Skeletal muscle satellite cell (primary cell): Measurements from ENCODE around the gene EXOC4.
"Not testable (repeated sequence)": the region's sequence is repeated elsewhere in the genome, so short reads cannot be mapped to it uniquely, and the experiment has no call there.

ENCODE experiments used
- H3K27me3 ChIP-seq: 2 replicates; pipeline ENCODE4 v1.7.0; 2013; ENCODE audit warnings: low read length; ENCODE audit not compliant: control insufficient read depth, insufficient read depth
- H3K36me3 ChIP-seq: 2 replicates; pipeline ENCODE4 v1.7.0; 2013; ENCODE audit warnings: mild to moderate bottlenecking, control low read depth, low read length; ENCODE audit not compliant: insufficient read depth
- H3K4me1 ChIP-seq: 2 replicates; pipeline ENCODE4 v1.7.0; 2013; ENCODE audit warnings: low read length; ENCODE audit not compliant: control insufficient read depth, insufficient read depth
- H3K4me2 ChIP-seq: 2 replicates; pipeline ENCODE4 v1.7.0; 2013; ENCODE audit warnings: mild to moderate bottlenecking, low read length
- H3K4me3 ChIP-seq: 2 replicates; pipeline ENCODE4 v1.7.0; 2013; ENCODE audit warnings: low read length
- H3K9ac ChIP-seq: 2 replicates; pipeline ENCODE4 v1.7.0; 2013; ENCODE audit warnings: mild to moderate bottlenecking, low read depth, low read length, moderate library complexity
- H3K9me3 ChIP-seq: replicated peaks from 2 replicates; pipeline ENCODE4 v1.7.0; 2013; ENCODE audit warnings: mild to moderate bottlenecking, control low read depth, low read length

EXOC4 gene

DNA sequence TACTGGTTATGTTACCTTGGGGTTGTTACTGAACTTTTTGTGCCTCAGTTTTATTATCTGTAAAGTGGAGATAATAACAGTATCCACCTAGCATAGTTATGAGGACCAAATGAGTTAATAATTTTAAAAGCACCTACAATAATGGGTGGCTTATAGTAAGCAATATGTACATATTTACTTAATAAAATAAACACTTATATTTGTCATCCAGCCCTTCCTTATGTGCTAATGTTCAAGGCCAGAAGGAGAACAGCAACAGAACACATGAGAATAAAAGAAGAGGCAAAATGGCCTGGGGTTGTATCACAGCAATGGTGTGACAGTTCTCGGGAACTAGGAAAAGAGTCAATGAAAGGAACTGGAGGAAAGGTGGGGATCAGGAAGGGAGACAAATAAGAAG, 618.9 kb downstream of the EXOC4 start:
- Histone ChIP-seq H3K4me1 (no peaks in the 10 kb centered on the region), H3K36me3 (no peaks in the 10 kb centered on the region), H3K27me3 (no peaks in the 10 kb centered on the region), H3K4me2 (no peak overlapping the region), H3K9me3 (no peaks in the 10 kb centered on the region), H3K9ac (no peak overlapping the region), H3K4me3 (no peak overlapping the region)

DNA sequence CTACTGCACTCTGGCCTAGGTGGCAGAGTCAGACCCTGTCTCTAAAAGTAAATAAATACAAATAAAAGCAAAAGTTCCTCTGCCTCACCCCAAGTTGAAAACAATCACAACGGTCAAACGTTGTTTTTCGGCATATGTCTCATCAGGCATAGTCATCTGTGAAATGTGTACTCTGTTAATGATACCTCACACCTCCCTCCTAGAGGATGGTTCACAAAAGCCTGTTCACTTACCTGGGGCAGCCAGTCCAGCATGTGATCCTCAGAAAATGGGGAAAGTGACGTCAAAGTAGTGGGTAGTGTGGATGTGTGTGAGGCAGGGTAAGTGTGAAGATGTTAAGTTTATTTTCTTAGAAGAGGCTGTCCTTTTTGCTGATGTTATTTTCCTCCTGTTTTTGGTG, 620.3 kb downstream of the EXOC4 start:
- H3K9ac ChIP-seq: no peak overlapping the region
- H3K36me3 ChIP-seq: no peaks in the 10 kb centered on the region
- no peak overlapping the region for H3K4me2 ChIP-seq
- no peak overlapping the region for H3K4me3 ChIP-seq
- no peaks in the 10 kb centered on the region for H3K9me3 ChIP-seq
- H3K4me1 ChIP-seq: no peaks in the 10 kb centered on the region
- no peaks in the 10 kb centered on the region for H3K27me3 ChIP-seq

DNA sequence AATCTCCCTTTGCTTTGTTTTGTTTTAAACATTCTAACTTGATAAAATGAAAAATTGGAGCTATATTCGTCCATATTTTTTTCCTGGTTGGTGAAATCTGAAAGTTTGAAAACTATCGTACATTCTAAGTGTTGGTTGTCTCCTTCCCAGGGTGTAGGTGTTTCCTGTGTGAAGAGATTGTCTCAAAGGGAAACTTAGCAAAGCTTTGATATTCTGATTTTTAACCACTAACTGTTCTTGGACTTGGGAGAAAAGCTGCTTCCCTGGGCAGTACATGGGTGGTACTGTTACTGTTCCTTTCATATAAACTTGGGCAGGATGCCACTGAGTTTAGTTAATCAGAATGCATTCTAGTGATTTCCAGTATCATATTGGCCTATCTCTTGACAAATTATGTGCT, 620.8 kb downstream of the EXOC4 start:
- Histone ChIP-seq H3K4me2 (no peak overlapping the region), H3K36me3 (no peaks in the 10 kb centered on the region), H3K9ac (no peak overlapping the region), H3K4me3 (no peak overlapping the region), H3K27me3 (no peaks in the 10 kb centered on the region), H3K9me3 (no peaks in the 10 kb centered on the region), H3K4me1 (no peaks in the 10 kb centered on the region)

DNA sequence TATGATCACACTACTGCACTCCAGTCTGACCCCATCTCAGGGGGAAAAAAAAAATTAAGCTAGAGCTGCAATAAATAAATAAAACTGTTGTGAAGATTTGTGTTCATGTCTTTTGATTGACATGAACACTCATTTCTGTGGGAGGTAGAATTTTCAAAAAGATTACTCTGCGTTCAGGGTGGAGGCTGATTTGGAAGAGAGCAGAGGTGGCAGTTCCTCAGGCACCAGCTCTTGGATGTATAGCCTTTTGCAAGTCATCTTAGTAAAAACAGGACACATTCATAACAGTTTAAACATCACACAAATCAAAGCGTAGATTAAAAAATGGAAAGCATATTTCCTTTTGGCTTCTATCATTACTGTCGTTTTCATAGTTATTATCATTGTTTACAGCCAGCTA, 630.7 kb downstream of the EXOC4 start:
- no peak overlapping the region for H3K9ac ChIP-seq
- no peaks in the 10 kb centered on the region for H3K36me3 ChIP-seq
- H3K9me3 ChIP-seq: no peaks in the 10 kb centered on the region
- no peaks in the 10 kb centered on the region for H3K27me3 ChIP-seq
- H3K4me3 ChIP-seq: no peak overlapping the region
- H3K4me2 ChIP-seq: no peak overlapping the region
- no peaks in the 10 kb centered on the region for H3K4me1 ChIP-seq

DNA sequence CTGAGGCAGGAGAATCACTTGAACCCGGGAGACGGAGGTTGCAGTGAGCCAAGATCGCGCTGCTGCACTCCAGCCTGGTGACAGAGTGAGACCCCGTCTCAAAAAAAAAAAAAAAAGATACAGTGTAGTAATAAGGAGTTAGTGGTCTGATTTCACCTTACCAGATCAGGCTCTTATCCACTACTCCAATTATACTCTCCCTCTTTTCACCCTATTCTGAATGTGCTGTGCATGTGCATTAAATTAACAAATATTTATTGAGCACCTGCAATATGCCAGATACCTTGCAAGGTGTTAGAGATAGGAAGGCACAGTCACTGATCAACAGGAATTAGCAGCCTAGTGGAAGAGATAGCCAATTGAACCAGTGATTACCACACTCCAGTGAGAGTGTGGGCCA, 632.3 kb downstream of the EXOC4 start:
- Histone ChIP-seq H3K4me2 (no peak overlapping the region), H3K4me3 (no peak overlapping the region), H3K9me3 (no peaks in the 10 kb centered on the region), H3K4me1 (no peaks in the 10 kb centered on the region), H3K9ac (no peak overlapping the region), H3K36me3 (no peaks in the 10 kb centered on the region), H3K27me3 (no peaks in the 10 kb centered on the region)

DNA sequence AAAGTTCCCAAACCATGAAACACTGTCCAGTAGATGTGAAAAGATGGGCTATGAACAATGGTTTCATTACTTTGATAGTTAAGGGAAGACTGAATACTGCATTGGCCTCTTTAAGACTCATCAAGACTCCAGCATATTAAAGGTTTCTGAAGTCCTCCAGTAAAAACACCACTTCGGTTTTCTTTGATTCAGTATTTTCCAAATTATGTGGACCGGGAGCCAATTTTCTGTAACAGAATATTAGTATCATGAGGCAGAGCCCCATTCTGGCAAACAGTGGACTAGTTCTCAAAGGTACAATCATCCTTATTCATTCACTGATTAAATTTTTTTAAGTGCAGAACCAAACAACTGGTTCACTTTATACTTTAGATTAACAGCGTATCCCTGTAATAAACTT, 633.2 kb downstream of the EXOC4 start:
- Histone ChIP-seq H3K27me3 (no peaks in the 10 kb centered on the region), H3K4me2 (no peak overlapping the region), H3K4me1 (no peaks in the 10 kb centered on the region), H3K9me3 (no peaks in the 10 kb centered on the region), H3K36me3 (no peaks in the 10 kb centered on the region), H3K9ac (no peak overlapping the region), H3K4me3 (no peak overlapping the region)

DNA sequence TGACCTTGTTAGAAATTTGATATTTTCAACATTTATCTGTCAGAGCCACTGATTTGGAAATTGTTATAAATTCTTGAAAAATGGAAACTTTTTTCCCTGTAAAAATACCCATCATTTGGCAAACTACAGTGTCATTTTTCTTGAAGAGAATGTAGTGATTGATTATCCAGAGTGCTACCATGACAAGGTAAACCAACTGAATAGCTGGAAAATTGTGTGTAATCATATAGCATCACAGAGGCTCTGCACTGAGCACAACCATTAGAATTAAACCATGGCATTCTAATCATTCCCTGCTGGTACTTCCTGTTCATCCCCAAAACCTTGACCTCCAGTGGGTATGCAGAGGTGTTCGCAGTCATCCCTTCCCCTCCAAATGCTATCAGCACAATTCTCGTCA, 633.9 kb downstream of the EXOC4 start:
- no peaks in the 10 kb centered on the region for H3K27me3 ChIP-seq
- H3K36me3 ChIP-seq: no peaks in the 10 kb centered on the region
- H3K9me3 ChIP-seq: no peaks in the 10 kb centered on the region
- H3K4me1 ChIP-seq: no peaks in the 10 kb centered on the region
- H3K4me3 ChIP-seq: no peak overlapping the region
- no peak overlapping the region for H3K4me2 ChIP-seq
- no peak overlapping the region for H3K9ac ChIP-seq

DNA sequence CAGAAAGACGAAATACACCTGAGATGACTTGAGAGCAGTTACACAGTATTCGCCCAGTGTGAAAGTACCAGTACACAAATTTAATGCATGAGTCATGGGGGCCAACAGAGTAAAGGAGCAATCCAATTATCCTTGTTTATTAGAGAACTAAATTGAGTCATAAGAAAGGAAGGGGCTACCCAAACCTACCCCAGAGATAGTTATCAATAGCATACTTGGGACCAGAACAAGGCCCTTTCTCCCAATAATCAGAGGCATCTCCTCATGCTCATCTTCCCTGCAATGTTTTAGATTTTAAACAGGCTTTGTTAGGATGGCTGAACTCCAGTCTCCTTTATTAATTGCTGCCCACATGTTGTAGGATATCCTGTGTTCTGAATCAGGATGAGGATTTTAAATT, 634.6 kb downstream of the EXOC4 start:
- H3K9me3 ChIP-seq: no peaks in the 10 kb centered on the region
- no peaks in the 10 kb centered on the region for H3K27me3 ChIP-seq
- no peaks in the 10 kb centered on the region for H3K4me1 ChIP-seq
- H3K4me3 ChIP-seq: no peak overlapping the region
- H3K36me3 ChIP-seq: no peaks in the 10 kb centered on the region
- H3K9ac ChIP-seq: no peak overlapping the region
- no peak overlapping the region for H3K4me2 ChIP-seq

DNA sequence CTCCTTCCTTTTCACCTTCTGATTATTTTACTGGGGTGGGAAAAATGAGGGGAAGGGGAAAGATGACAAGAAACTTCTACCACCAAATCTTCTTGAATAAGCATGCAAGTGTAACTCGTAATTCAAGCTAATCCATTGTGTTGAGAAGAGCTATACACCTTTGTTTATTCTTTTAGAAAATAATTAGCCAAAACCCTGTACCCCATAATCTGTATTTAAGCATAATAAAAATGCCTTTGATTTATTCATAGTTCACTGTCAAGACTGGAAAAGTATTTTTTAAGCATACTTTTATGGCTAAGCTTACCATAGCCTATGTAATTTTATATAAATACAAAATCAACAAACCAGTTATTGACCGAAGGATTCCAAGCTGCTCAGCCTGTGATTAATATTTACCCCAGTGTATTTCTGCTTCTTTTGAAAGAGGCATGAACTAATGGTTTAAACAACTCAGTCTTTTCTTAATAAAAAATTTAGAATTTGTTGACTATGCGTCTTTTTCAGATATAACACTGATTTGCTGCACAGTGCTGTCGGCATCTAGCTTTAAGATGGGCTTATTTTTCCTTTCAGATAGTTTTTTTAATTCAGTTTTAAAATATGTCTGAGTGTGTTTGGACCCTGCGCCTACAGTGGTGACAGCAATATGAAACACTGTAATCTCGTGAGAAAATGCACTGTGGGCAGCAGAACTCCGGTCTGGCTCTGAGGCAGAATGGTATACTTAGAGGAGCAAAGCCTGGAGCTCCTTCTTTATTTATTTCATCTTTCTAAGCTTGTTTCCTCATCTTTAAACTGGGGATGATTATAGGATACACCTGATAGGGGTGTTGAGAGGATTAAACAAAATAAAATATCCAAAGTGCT, 635.4 kb downstream of the EXOC4 start:
- Histone ChIP-seq H3K4me2 (no peak overlapping the region), H3K4me1 (no peaks in the 10 kb centered on the region), H3K4me3 (no peak overlapping the region), H3K27me3 (no peaks in the 10 kb centered on the region), H3K9ac (no peak overlapping the region), H3K36me3 (no peaks in the 10 kb centered on the region), H3K9me3 (no peaks in the 10 kb centered on the region)

DNA sequence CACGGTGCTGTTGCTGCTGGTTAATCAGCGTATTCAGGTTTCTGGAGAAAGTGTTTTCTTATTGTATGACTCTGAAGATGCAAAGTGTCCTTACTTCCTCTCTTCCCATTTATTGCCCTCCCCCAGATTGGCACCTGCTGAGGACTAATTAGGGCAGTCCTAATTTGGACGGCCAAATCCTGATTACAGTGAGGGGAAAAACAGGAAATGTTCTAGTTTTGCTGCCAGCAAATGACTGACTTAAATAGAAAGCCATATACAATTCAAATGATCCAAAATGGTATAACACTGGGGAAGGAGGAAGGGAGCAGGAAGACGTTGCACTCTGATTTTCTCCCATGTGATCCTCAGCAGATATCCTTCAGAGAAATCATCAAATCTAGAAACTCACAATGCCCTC, 651.9 kb downstream of the EXOC4 start:
- no peaks in the 10 kb centered on the region for H3K4me1 ChIP-seq
- no peaks in the 10 kb centered on the region for H3K36me3 ChIP-seq
- no peaks in the 10 kb centered on the region for H3K27me3 ChIP-seq
- H3K9ac ChIP-seq: no peak overlapping the region
- no peaks in the 10 kb centered on the region for H3K9me3 ChIP-seq
- no peak overlapping the region for H3K4me3 ChIP-seq
- no peak overlapping the region for H3K4me2 ChIP-seq

DNA sequence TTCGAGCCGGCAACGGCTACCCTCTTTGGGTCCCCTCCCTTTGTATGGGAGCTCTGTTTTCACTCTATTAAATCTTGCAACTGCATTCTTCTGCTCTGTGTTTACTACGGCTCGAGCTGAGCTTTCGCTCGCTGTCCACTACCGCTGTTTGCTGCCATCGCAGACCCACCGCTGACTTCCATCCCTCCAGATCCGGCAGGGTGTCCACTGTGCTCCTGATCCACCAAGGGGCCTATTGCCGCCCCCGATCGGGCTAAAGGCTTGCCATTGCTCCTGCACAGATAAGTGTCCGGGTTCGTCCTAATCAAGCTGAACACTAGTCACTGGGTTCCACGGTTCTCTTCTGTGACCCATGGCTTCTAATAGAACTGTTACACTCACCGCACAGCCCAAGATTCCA, 653.7 kb downstream of the EXOC4 start:
- H3K4me2 ChIP-seq, H3K36me3 ChIP-seq, H3K9ac ChIP-seq, H3K4me3 ChIP-seq, H3K9me3 ChIP-seq, H3K27me3 ChIP-seq, H3K4me1 ChIP-seq: not testable (repeated sequence)

DNA sequence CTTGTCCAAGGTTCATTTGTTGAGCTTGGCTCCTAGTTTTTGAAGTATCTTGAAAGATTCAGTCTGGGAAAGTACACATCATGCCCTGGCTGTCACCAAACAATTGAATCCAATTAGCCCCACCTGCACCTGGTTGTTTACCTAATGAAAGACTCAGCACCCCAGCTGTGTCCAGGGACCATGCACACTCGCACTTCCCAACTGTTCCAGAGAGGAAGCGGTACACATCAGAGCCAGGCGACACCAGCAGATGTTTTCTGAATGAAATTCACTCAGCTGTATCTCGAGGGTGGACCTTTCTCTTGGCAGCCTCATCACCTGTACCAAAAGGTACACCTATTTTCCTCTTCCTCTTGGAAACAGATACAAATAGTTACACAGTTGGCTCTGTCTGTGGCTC, 657.9 kb downstream of the EXOC4 start:
- H3K27me3 ChIP-seq: no peaks in the 10 kb centered on the region
- H3K4me1 ChIP-seq: peaks cover 5% of the 10 kb centered on the region
- no peak overlapping the region for H3K4me3 ChIP-seq
- no peak overlapping the region for H3K4me2 ChIP-seq
- no peaks in the 10 kb centered on the region for H3K9me3 ChIP-seq
- no peak overlapping the region for H3K9ac ChIP-seq
- no peaks in the 10 kb centered on the region for H3K36me3 ChIP-seq
